HG02870 (cell line): ENCODE data around the gene RPS2.
A peak's percentile ranks its signal among the peaks of the same experiment; 100 is the strongest.

Experiments used
- ATAC-seq: cut with Tn5 transposase; IDR thresholded peaks from one replicate; pipeline ENCODE4 v1.9.1; 2021; ENCODE audit warnings: mild to moderate bottlenecking, moderate library complexity; ENCODE audit not compliant: unreplicated experiment

Gene RPS2

GRCh38 chr16:1999866-2000514 is 35.4 kb upstream of the RPS2 start:
- no peak for ATAC-seq

DNA sequence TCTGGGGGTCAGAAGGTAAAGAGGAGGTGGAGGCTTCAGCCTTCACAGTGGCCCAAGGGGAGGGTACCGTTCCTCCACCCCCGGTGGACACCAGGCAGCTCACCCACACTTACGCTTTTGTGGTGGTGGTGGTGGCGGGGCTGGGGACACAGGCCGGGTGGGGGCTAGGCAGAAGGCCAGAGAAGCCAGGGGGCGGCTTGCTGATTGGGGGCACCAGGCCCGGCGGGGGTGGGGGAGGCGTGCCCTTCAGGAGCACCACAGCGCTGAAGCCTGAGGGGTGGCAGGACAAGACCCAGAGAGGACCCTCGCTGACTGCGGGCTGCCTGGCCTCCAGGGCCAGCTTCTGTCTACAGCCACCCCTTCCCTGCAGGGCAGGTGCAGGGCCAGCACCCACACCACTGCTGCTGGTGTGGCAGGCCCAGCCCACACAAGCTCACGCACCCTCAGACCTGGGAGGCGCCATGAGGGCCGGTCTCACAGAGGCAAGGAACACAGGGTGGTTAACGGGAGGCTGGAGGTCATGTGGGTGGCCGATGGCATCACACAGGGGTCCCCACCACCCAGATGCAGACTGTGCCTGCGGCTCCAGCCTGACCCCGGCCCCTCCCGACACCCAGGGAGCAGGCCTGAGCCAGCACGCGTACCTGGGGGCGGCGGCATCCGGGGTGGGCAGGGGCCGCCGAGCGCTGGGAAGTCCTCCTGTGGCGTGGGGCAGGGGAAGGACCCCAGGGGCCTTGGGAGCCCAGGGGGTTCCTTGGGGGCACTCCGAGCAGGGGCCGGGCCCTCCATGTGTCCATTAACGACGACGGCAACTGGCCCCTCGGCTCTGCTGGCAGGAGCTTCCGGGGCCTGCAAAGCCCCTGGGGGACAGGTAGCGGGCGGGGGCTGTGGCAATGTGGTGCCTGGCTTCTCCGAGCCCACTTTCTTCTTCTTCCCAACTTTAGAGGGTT is 34.5 kb upstream of the RPS2 start:
- no peak for ATAC-seq

DNA sequence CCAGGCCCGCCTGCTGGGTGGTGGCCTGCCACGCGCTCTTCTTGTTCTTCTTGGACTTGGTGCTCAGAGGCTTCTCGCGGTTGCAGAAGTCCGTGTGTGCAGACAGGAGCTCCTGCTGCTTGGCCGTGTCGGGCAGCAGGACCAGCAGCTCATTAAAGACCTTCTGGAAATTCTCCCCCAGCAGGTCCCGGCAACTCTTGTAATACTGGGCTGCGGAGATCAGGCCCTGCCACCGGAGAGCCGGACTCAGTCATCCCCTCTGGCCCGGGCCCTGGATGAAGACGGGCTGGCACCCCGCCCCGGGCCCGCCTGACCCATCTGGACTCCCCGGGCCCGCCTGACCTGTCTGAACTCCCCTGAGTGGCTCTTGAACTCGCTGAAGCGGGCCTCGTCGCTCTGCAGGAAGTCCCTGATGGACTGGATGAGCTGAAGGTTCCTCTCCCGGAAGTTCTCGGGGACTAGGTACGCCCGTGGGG is 33.8 kb upstream of the RPS2 start:
- no peak for ATAC-seq

DNA sequence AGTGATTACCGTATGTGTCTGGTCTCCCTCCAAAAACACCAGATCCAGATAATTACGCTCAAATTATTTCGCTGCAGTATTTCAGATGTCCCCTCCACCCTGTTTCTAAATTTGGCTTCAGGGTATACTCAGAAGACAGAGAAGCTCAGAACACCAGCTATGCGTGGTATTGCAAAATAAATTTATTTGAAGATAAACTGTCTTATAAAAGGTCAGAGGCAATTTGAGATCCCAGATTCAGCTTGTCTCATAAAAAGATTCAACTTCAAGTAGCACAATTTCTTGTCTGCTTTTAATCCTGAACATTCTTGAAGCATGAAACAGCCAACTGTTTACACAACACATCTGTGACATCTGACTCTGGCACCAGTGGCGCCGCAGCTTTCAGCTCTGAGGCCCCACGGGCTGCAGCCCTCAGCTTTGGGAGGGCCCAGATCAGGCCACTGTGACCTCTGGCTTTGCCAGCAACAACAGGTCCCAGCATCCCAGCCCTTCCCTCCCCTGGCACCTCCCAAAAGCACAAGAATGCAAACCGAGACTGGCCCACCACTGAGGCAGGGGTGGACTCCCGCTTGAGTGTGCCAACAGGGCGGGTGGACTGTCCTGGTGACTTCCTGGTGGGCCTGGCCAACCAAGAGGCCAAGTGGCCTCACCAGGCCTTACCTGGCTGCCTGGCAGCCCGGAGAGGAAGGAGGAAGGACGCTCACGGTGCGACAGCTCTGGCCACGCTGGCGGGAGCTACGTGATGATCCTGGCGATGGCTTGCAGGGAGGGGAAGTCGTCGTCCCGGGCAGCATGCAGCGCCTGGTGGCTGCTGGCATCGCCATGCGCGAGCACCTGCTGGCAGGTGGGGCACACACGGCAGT is 33.1 kb upstream of the RPS2 start:
- no peak for ATAC-seq

- no peak for ATAC-seq
Observed at GRCh38 chr16:1993731-1994131, 29.1 kb upstream of the RPS2 start.

- ATAC-seq = no peak
Observed at GRCh38 chr16:1992704-1993317, 28.2 kb upstream of the RPS2 start.

- ATAC-seq = no peak
Observed at GRCh38 chr16:1991948-1992703, 27.5 kb upstream of the RPS2 start.

GRCh38 chr16:1991588-1991947 is 26.9 kb upstream of the RPS2 start:
- ATAC-seq = no peak

- ATAC-seq = no peak
Observed at GRCh38 chr16:1991135-1991551, 26.5 kb upstream of the RPS2 start.

DNA sequence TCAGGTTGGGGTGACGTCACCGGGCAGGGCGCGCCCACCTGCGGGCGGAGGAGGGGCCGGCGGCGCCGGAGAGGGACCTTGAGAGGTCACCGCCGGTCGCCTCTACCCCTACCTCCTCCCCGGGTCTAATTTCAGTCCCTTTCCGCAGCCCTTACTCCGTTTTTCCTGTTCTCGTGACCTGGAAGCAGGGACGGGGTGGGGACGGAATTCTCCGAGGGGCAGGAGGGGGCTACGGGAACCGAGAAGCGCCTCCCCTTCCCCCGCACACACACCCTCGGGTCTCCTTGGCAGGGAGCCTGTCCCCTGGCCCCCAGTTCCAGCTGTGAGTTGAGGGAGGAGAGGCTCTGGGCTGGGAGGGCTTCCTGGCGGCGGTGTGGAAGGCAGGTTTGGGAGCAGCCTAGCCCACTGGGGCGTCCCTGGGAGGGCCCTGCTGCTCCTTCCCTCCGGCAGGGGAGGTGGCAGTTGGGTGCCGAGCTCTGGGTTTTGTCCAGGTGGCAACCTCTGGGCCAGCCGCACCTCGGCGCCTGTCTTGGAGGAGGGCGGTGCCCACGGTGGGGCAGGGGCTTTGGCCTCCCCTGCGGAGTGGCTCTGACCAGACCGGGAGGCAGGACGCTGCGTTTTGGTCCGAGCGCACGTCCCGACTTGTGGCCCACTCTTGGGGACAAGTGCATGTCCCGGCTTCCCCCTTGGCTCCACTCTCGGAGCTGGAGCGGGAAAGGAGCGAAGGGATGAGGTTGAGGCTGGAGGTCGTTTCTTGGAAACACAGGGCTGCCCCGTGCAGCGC is 25.9 kb upstream of the RPS2 start:
- ATAC-seq = no peak

DNA sequence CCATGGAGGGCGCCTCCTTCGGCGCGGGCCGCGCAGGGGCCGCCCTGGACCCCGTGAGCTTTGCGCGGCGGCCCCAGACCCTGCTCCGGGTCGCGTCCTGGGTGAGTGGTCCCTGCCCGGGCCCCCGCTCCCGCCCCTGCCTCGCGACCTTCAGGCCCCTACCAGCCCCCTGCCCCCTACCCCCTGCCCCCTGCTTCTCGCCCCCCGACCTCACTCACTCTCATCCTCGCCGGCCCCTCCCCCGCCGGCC is 25.4 kb upstream of the RPS2 start:
- ATAC-seq = no peak

- no peak for ATAC-seq
Observed at GRCh38 chr16:1989209-1990100, 24.8 kb upstream of the RPS2 start, which contains the start of gene SYNGR3. TSS of gene SYNGR3 (plus strand) at chr16:1989970. CDS start at chr16:1990103, 133 bp downstream.

- ATAC-seq = no peak
Observed at GRCh38 chr16:1987198-1987597, 22.6 kb upstream of the RPS2 start.

DNA sequence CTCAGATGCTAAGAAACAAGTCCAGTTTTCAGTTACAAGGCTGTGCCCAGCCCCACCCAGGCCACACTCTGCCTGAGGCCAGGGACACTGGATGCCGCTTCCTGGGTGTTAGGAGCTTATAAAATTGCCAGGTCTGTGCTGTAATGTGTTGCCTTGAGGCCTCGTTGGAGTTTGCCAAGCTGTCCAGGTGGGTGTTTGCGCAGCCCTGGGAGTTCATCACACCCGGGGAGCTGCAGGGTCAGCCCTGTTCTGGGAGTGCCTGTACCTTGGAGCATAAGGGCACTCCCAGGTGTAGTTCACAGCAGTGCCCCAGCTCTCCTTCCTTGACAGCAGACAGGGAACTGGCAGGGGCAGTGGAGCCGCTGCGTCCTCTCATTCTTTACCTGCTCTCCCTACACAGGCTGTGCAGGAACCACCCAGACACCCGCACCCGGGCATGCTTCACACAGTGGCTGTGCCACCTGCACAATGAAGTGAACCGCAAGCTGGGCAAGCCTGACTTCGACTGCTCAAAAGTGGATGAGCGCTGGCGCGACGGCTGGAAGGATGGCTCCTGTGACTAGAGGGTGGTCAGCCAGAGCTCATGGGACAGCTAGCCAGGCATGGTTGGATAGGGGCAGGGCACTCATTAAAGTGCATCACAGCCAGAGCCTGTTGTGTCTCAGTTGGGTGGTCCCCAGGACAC is 21.0 kb upstream of the RPS2 start:
- no peak for ATAC-seq

GRCh38 chr16:1984347-1985225 is 20.0 kb upstream of the RPS2 start:
- peak; percentile 27 for ATAC-seq

DNA sequence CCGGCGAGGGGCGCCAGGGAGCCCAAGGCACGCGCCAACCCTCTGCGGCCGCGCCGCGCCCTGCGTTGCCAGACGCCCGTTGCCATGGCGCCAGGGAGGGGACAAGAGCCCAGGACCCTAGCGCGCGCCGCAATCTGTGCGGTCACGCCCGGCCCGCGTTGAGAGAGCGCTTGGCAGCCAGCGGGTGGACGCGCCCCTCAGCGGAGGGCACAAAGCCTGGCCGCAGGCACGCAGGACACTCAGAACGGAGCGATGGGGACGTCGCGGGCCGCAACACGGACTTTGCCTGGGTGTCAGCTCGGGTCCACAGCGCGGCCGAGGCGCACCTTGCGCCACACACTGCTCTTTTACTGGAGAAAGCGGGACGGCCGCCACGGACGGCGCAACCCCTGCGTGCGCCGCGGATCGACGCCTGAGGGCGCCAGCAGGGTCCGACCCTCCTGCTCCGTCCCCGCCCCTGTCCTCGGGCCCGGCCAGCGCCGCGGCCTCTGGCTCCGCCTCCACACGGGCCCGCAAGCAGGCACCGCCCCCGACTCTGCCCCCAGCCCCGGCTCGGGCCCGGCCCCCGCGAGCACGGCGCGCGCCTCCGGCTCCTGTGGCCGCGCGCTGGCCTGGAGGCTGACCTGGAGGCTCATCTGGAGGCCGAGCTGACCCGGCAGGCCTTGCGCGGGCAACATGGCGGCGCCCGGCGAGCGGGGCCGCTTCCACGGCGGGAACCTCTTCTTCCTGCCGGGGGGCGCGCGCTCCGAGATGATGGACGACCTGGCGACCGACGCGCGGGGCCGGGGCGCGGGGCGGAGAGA is 19.1 kb upstream of the RPS2 start, which contains the start of gene GFER:
Gene GFER, plus strand, starts transcription at position 650 of the 803 bp plus-strand sequence. Its CDS starts 26 bp downstream, at position 676.
- peak; percentile 76 for ATAC-seq
